Endothelial cell of umbilical vein (primary cell): ENCODE measurements around the gene CEP72.
"Not testable (repeated sequence)": the region's sequence is repeated elsewhere in the genome, so short reads cannot be mapped to it uniquely, and the experiment has no call there.

ENCODE experiments used
- CTCF ChIP-seq, 2 donors: IDR thresholded peaks; 1 replicate in 1 of 2; 2 replicates in 1 of 2; pipeline ENCODE4 v1.5.1; 2011; ENCODE audit warnings: low read length in 2 of 2, mild to moderate bottlenecking in 2 of 2, moderate library complexity in 2 of 2, control low read depth in 1 of 2, inconsistent platforms in 1 of 2, low read depth in 1 of 2; ENCODE audit not compliant: insufficient read depth in 1 of 2; ENCODE audit errors: extremely low read depth in 1 of 2
- EZH2 ChIP-seq: IDR thresholded peaks from 2 replicates; pipeline ENCODE4 v1.6.1; 2012; ENCODE audit warnings: borderline replicate concordance, low read depth, mild to moderate bottlenecking, moderate library complexity, low read length, inconsistent platforms; ENCODE audit not compliant: severe bottlenecking
- FOS ChIP-seq: IDR thresholded peaks from 2 replicates; pipeline ENCODE4 v1.6.1; 2011; ENCODE audit warnings: mild to moderate bottlenecking, low read length, moderate library complexity, borderline replicate concordance; ENCODE audit not compliant: insufficient read depth
- JUN ChIP-seq: IDR thresholded peaks from 2 replicates; pipeline ENCODE4 v1.6.1; 2011; ENCODE audit warnings: borderline replicate concordance, low read depth; ENCODE audit not compliant: insufficient read length, insufficient read depth
- MAX ChIP-seq: IDR thresholded peaks from 2 replicates; pipeline ENCODE4 v1.6.1; 2011; ENCODE audit not compliant: insufficient read depth, insufficient read length
- POLR2A ChIP-seq: IDR thresholded peaks from 2 replicates; pipeline ENCODE4 v1.6.1; 2012; ENCODE audit warnings: low read depth, mild to moderate bottlenecking, control low read depth, low read length
- POLR2AphosphoS5 ChIP-seq: IDR thresholded peaks from 2 replicates; pipeline ENCODE4 v1.6.1; 2012; ENCODE audit warnings: low read depth, mild to moderate bottlenecking, control low read depth, low read length, moderate library complexity; ENCODE audit not compliant: insufficient read depth

GRCh38 chr5:696753-697702, 84.9 kb downstream of the CEP72 start:
- not testable (repeated sequence) for TF ChIP-seq FOS; CTCF (IDR thresholded peaks at IDR 0.05; ENCODE audit: extremely low read depth in 1 of 2, insufficient read depth in 1 of 2, low read depth in 1 of 2, low read length in 2 of 2); POLR2A; JUN; EZH2; MAX; POLR2AphosphoS5
